T-helper 9 cell (primary cell): Measurements from ENCODE around the gene SLC23A3.
A peak's percentile ranks its signal among the peaks of the same experiment; 100 is the strongest.

Source experiments
- DNase-seq: peaks from one replicate; pipeline ENCODE4 v3.0.0-alpha.2; 2020

Gene SLC23A3

DNA sequence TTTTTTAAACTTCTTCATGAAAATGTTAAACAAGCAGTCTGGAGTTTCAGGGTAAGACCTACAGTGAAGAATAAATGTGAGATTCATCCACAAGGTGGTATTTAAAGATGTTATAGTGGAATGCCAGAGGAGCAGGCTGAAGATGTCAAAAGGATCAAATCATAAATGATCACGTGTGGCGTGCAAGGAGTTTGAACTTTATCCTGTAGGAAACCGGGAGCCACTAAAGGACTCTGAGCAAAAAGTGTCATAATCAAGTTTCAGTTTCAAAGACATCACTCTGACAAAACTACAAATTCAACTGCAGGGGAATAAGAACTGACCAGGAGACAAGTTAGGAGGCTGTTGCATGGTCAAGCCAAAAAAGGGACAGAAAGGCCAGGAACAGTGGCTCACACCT, 29.1 kb downstream of the SLC23A3 start:
- no peak for DNase-seq

- no peak for DNase-seq
Measured at GRCh38 chr2:219133976-219134375, 35.9 kb downstream of the SLC23A3 start.

DNA sequence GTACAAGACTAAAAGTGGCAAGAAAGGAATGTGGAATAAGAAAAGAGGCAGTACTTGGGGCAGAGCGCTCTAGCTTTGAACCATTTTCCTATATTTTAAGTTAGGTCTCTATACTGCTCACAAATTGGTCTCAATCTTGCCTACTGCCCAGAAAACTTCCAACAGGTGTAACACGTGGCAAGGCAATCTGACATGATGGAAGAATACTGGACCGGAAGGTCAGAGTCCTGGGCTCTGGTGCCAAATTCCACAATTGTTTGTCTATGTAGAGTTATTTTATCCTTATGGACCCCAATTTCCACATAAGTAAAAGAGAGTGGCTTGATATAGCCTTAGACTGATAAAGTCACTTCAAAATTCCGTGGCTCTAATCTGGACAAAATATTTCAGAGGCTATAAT, 38.1 kb downstream of the SLC23A3 start:
- DNase-seq: no peak

DNA sequence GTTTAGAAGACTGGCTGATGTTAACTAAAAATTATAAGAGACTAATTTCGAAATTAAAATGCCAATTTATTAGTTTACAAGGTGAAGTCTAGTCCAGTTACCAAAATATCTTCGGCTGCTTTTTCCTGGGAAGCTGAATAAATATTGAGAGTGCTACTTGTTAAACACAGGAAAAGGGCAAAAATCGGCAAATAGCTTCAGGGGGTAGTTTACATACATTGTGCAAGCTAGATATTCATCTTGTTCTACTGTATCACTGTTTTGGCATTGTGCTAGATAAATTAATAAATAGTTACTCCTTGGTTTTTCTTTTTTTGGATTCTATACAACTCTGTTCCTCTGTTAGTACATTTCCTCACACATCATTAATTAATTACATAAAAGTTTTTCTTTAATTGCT, 38.5 kb downstream of the SLC23A3 start:
- DNase-seq: no peak

GRCh38 chr2:219129589-219129988, 40.2 kb downstream of the SLC23A3 start:
- no peak for DNase-seq

DNA sequence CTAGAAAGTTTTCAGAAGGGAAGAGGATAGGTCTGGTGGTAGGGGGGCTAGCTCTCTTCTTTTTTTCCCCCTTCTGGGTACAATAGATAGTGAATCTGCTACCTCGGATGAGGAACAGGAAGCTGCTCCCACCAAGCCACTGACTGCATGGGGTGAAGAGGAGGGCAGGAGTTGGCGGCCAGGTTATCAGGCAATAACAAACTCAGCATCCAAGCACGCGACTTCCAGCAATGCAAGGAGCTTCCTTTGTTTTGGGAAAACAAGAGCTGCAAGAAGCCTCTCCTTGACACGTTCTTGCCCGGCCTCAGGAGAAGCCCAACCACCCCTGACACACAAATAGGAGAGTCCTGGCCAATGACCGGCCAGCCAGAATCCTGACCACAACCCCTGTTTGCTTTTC, 41.4 kb downstream of the SLC23A3 start:
- no peak for DNase-seq

- DNase-seq: no peak
Measured at GRCh38 chr2:219127037-219127635, 42.7 kb downstream of the SLC23A3 start.

- no peak for DNase-seq
Measured at GRCh38 chr2:219126555-219126954, 43.3 kb downstream of the SLC23A3 start.

- DNase-seq: no peak
Measured at GRCh38 chr2:219125886-219126270, 44.0 kb downstream of the SLC23A3 start.

DNA sequence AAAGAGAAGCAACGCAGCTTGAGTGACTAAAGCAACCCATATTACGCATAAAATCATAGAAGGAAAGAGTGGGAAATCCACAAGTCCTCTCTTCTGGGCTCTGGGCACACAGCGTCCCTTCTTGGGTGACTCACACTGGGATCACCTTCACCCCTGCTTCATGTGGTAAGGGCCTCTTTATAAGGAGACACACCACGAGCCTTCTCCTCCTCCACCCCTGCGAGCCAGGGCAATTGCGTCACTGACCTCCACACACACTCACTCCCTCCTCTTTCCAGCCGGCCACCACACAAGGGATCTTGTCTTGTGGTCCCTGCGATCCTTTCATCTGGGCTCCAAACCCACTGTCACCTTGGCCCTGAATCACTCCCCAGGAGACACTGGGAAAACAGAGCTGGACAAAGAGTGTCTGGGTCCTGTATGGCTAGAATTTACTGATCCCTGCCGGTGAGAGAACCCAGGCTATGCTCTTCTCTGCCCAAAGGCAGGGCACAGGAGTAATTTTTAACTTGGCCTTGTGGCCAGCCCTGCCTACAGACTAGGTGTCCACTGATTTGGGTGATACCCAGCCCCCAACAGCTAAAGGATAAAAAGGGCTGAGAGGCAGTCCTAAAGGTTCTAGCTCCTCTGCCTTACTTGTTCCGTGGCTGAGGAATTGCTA, 44.5 kb downstream of the SLC23A3 start:
- no peak for DNase-seq

DNA sequence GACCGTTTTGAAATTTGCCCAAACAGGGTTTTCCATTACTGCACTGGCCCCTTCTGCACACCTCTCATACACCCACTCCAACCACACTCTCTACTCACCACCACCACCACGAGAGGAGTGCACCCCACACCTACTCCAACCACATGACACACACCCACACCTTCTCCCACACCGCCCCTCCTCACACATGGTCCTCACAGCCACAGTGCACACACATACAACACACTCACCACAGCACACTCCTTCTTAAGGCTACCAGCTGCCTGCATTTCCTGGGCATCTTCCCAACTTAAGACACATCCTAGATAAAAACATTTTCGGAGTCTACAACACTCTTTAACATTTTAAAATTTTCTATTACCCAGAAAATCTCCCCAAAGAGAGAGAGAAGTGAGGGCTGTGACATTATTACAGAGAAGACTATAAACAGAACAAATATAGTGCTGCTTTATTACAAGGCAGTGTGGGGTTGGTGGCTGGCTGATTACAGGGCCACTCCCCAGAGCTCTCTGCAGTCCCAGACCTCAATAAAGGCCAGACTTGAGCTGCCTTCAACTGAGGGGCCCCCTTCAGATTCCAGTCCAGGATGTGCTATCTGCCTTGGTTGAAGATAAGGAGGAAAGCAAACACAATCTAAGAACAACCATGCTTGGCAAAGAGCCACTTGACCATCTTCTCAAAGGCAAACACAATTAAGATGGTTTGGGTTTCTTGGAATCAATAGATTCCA, 45.3 kb downstream of the SLC23A3 start:
- DNase-seq: no peak

GRCh38 chr2:219123356-219124135, 46.3 kb downstream of the SLC23A3 start:
- DNase-seq: no peak

DNA sequence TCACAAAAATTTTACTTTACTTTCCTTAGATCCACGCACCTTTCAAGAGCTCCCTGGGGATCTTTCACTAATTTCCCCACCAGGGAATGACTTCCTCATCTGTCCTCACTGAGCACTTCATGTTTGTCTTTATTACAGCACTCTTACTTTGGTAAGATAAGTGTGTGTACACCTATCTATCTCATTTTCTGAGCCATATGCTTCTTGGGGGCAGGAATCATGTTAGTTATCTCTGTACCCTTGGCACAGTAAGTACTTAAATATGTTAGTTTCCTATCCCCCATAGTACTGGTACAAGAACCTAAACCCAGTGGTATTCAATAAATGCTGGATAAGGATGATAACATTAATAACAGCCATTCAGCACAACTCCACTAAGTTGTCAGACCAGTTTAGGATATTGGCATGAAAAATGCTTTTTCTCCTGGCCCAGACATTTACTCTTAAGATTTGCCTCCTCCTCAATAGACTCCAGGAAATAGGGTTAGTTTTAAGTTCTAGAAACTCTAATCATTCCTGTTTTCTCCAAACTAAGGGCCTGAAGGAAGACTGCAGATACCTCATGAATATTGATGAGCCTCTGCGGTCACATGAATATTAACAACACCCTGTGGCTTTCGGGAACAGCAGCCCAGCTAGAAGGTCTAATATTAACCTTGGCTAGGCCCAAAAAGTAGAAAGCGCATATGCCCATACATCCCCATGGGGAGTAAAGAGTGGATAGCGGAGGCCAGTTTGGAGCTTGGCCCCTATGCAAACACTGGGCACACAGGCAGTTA, 47.4 kb downstream of the SLC23A3 start:
- DNase-seq: no peak

DNA sequence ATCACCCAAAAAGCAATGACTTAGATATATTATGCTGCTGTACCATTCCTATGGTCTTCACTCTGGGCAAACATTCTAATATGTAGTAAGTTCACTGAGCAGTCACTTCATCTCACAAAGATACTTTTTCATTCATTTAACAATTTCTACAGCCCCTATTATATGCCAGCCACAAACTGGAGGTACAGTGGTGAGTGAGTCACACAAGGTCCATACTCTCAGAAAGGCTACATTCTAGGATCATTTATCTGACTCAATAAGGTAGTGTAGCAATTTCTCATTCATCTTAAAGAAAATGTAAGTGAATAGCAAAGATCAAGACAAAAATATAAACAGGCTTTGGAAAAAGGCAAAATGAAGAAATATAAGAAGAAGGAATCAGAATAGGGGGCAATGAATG, 49.7 kb downstream of the SLC23A3 start:
- no peak for DNase-seq

DNA sequence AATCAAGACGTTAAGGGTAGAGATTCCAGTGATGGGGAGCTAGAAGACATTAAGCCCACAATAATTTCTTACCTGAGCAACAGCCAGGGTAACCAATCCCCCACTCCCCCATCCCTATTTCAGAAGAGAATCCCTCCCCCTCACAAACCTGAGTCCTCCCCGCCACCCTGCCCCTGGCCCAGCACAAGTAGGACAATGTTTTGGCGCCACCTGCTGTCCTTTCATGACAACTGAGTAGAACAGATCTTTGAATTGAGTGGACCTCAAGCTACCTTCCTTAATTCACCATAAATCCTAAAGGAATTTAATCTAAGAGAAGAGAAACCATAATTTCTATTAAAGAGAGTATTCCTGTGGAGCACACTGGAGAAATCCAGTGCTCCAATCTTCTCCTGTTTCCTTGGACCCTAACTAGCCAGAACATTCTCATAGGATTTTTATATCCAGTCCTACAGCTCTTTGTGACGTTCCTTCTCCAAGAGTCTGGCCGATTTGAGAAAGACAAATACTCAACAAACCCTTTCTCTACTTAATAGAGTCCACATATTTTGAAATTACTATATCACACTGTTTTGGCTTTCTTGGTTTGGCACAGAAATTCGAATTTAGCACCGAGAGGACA, 50.3 kb downstream of the SLC23A3 start:
- peak; percentile 50 for DNase-seq

DNA sequence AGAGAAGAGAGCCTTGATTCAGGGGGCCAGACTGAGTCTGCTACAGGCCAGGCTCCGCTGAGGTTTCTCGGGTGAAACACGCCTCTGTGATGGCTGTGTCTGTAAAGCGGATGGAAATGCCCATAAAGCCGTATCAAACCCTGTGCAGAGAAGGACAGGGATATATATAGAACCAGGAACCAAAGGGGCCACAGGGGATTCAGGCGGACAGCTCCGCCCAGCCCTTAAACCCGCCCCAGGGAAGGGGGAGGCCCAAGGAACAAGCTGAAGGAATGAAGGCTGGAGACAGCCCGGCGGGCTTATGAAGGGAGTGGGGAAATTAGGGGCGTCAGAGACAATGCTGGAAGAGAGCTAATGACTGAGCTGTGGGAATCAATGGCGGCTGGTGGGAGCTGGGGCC, 51.3 kb downstream of the SLC23A3 start:
- DNase-seq: no peak

GRCh38 chr2:219116776-219117646, 52.8 kb downstream of the SLC23A3 start:
- DNase-seq: no peak

GRCh38 chr2:219112651-219113338, 57.0 kb downstream of the SLC23A3 start:
- DNase-seq: no peak

DNA sequence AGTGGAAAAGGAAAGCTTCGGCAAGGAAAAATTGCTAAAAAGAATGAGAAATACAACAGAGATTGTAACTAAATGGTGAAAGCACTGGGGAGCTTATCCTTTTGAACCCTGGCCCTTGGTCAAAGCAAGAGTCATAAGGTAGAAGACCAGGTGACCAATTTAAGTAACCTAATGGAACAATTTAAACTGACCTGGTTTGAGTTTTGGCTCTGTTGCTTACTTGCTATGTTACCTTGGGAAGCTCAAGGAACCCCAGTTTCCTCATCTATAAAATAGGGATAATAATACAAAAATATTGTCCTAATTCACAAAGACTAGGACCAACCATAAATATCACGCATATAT, 57.8 kb downstream of the SLC23A3 start:
- DNase-seq: no peak
